Astrocyte (in vitro differentiated cells and primary cell): Measurements from ENCODE around the gene UBAC2.

Source experiments
- CTCF ChIP-seq: IDR thresholded peaks from 2 replicates; pipeline ENCODE4 v1.5.1; 2011; ENCODE audit warnings: low read depth, mild to moderate bottlenecking, inconsistent platforms, low read length, moderate library complexity; ENCODE audit not compliant: insufficient read depth
- EZH2 ChIP-seq: IDR thresholded peaks from 2 replicates; pipeline ENCODE4 v1.6.1; 2012; ENCODE audit warnings: mild to moderate bottlenecking, low read length, inconsistent platforms; ENCODE audit not compliant: insufficient read depth

GRCh38 chr13:99218545-99218944 is 17.9 kb downstream of the UBAC2 start:
- no peak for TF ChIP-seq CTCF
- TF ChIP-seq EZH2: no peak
